ENCODE measurements around the gene C11orf24.

Gene C11orf24

GRCh38 chr11:68275721-68276507, 4.1 kb upstream of the C11orf24 start:
- TF ChIP-seq CTCF (IDR thresholded peaks at IDR 0.05; ENCODE audit: low read depth, low read length) = no peak
- no peak overlapping the region for H3K4me3 ChIP-seq (ENCODE audit: low read depth, low read length)

GRCh38 chr11:68274306-68274705, 2.5 kb upstream of the C11orf24 start:
- no peak for TF ChIP-seq CTCF (IDR thresholded peaks at IDR 0.05; ENCODE audit: low read depth, low read length)
- H3K4me3 ChIP-seq (ENCODE audit: low read depth, low read length) = no peak overlapping the region

- no peak for TF ChIP-seq CTCF (IDR thresholded peaks at IDR 0.05; ENCODE audit: low read depth, low read length)
- no peak overlapping the region for H3K4me3 ChIP-seq (ENCODE audit: low read depth, low read length)
Measured at GRCh38 chr11:68273026-68273738, 1.4 kb upstream of the C11orf24 start.

- peak overlapping the region; percentile 93 for H3K4me3 ChIP-seq (ENCODE audit: low read depth, low read length)
- TF ChIP-seq CTCF (IDR thresholded peaks at IDR 0.05; ENCODE audit: low read depth, low read length) = peak; percentile 45; the same call in 1 of the 2 replicates
Measured at GRCh38 chr11:68271023-68271780, 571 bp downstream of the C11orf24 start.

GRCh38 chr11:68270196-68271022, 1.4 kb downstream of the C11orf24 start:
- TF ChIP-seq CTCF (IDR thresholded peaks at IDR 0.05; ENCODE audit: low read depth, low read length) = no peak
- H3K4me3 ChIP-seq (ENCODE audit: low read depth, low read length) = peak overlapping the region; percentile 93

- TF ChIP-seq CTCF (IDR thresholded peaks at IDR 0.05; ENCODE audit: low read depth, low read length) = no peak
- peak overlapping the region; percentile 42 for H3K4me3 ChIP-seq (ENCODE audit: low read depth, low read length)
Measured at GRCh38 chr11:68269414-68270081, 2.2 kb downstream of the C11orf24 start.
